ENCODE data around the gene SEMA3C.

Gene SEMA3C

GRCh38 chr7:80924090-80924489 is 5.2 kb upstream of the SEMA3C start:
- no peak for DNase-seq

GRCh38 chr7:80923211-80923612 is 4.4 kb upstream of the SEMA3C start:
- peak in 1 of 2 experiments; percentile 26 for DNase-seq

GRCh38 chr7:80922253-80923049 is 3.6 kb upstream of the SEMA3C start:
- peak; percentile 16 to 34 for DNase-seq

- no peak for DNase-seq
These were observed 2.3 kb upstream of the SEMA3C start for GRCh38 chr7:80921130-80921529.

- DNase-seq, result peak in 1 of 2 experiments; percentile 49
These were observed 452 bp downstream of the SEMA3C start for GRCh38 chr7:80918399-80918798.

GRCh38 chr7:80916770-80917741 is 1.8 kb downstream of the SEMA3C start:
- DNase-seq, result peak in 1 of 2 experiments; percentile 25

GRCh38 chr7:80910228-80910627 is 8.6 kb downstream of the SEMA3C start:
- DNase-seq, result no peak

- DNase-seq, result no peak
These were observed 10.5 kb downstream of the SEMA3C start for GRCh38 chr7:80908360-80908797.

- DNase-seq, result no peak
These were observed 11.2 kb downstream of the SEMA3C start for GRCh38 chr7:80907612-80908011.

- no peak for DNase-seq
These were observed 11.7 kb downstream of the SEMA3C start for GRCh38 chr7:80907141-80907601.

- no peak for DNase-seq
These were observed 13.5 kb downstream of the SEMA3C start for GRCh38 chr7:80905334-80905733.

- DNase-seq, result no peak
These were observed 16.0 kb downstream of the SEMA3C start for GRCh38 chr7:80902716-80903308.

- no peak for DNase-seq
These were observed 16.8 kb downstream of the SEMA3C start for GRCh38 chr7:80902019-80902418.

- no peak for DNase-seq
These were observed 18.0 kb downstream of the SEMA3C start for GRCh38 chr7:80900583-80901576.

- no peak for DNase-seq
These were observed 21.8 kb downstream of the SEMA3C start for GRCh38 chr7:80896906-80897598.

GRCh38 chr7:80895056-80895455 is 23.8 kb downstream of the SEMA3C start:
- peak in 1 of 2 experiments; percentile 13 for DNase-seq

GRCh38 chr7:80891259-80891544 is 27.6 kb downstream of the SEMA3C start:
- DNase-seq, result no peak

- peak in 1 of 2 experiments; percentile 24 for DNase-seq
These were observed 28.2 kb downstream of the SEMA3C start for GRCh38 chr7:80890426-80891258.

GRCh38 chr7:80889525-80889924 is 29.3 kb downstream of the SEMA3C start:
- DNase-seq, result no peak

GRCh38 chr7:80885757-80886156 is 33.1 kb downstream of the SEMA3C start:
- no peak for DNase-seq

Data from NCI-H526 (cell line).